RKO (cell line): ENCODE results near the gene ACOT4.
"Not testable (repeated sequence)": the region's sequence is repeated elsewhere in the genome, so short reads cannot be mapped to it uniquely, and the experiment has no call there.

Source experiments
- DNase-seq: peaks from one replicate; pipeline ENCODE4 v3.0.0-alpha.2; 2016; ENCODE audit warnings: low spot score

The ACOT4 gene

DNA sequence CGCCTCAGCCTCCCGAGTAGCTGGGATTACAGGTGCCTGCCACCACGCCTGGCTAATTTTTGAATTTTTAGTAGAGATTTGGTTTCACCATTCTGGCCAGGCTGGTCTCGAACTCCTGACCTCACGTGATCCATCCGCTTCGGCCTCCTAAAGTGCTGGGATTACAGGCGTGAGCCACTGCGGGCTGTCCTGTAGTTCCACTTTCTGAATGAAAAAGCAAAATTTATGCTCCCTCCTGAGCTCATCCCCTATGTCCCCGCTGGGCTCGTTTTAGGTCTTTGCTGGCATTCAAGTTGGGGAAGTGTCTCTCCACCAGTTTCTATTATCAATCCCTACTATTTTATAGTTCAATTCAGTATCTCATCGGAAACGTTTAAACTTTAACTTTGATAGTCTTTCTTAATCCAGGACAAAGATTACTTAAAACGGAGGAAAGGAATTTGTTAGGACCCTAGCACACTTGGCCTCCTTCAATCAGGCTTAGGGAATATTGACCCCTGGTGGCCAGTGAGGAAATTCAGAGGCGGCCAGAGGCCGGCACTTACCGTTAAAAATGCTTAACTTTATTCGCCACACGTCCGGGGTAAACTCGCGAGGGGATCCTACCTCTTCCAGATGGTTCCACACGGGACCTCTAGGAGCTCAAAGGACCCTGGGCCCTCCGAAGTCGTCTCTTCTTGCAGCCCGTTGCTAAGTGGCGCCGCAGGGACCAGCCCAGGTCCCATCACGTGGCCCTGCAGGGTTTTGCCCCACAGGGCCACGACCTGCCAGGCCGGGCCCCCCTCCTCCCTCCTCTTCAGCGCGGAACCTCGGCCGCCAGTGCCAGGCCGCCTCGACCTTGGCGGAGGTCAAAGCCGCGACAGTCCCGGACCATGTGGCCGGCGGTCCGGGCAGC lies 41.7 kb downstream of the ACOT4 start:
- peak; percentile 78 for DNase-seq

DNA sequence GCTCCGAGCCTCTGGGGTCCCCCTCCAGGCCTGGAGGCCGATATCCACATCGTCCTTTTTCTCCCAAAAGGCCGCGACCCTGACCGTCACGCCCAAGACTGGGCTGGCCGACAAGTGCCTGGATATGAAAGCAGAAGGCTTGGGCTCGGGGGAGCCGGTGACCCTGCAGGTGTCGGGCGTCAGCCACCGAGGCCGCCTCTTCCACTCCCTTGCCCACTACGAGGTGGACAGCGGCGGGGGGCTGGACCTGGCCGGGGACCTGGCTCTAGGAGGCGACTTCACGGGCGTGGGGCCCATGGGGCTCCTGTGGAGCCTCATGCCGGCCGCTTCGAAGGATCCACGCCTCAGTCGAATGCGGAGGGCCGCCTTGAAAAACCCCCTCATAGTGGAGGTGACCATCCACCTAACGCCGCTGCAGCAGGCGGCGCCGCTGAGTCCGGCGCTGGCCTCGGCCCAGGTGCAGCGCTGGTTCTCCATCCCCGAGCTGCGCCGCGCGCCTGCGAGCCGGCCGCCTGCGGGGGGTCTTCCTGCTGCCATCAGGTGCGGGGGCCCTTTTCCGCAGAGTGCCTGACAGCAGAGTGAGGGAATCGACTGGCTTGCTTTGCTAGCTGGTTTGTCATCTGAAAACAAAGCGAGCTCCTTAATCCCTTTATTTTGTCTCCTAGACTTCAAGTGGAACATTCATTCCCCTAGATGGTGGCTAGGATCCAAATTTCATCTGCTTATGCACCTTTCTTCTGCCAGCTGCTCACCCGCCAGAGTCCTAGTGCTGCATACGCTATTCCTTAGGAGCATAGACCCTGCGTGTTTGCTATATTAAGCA lies 42.5 kb downstream of the ACOT4 start:
- DNase-seq = no peak

DNA sequence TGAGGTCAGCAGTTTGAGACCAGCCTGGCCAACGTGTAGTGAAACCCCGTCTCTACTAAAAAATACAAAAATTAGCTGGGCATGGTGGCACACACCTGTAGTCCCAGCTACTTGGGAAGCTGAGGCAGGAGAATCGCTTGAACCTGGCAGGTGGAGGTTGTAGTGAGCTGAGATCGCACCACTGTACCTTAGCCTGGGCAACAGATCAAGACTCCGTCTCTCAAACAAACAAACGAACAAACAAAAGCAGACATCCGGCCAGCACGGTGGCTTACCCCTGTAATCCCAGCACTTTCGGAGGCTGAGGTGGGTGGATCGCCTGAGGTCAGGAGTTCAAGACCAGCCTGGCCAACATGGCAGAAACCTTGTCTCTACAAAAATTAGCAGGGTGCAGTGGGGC lies 44.7 kb downstream of the ACOT4 start:
- DNase-seq = not testable (repeated sequence)

DNA sequence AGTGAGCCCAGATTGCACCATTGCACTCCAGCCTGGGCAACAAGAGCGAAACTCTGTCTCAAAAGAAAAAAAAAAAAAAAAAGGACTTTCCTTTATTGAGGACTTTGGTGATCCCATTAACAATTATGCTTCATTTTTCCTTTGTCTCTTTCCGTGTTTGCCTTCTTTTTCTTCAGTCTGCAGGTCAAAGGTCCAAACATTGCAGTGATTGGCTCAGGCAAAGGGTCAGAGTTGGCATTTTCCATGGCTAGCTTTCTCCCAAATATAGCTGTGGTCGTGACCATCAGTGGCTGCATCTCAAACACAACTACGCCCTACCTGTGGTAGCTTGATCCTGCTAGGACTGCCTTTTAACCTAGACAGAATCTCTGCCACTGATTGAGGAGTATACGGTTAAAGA lies 46.2 kb downstream of the ACOT4 start:
- no peak for DNase-seq

DNA sequence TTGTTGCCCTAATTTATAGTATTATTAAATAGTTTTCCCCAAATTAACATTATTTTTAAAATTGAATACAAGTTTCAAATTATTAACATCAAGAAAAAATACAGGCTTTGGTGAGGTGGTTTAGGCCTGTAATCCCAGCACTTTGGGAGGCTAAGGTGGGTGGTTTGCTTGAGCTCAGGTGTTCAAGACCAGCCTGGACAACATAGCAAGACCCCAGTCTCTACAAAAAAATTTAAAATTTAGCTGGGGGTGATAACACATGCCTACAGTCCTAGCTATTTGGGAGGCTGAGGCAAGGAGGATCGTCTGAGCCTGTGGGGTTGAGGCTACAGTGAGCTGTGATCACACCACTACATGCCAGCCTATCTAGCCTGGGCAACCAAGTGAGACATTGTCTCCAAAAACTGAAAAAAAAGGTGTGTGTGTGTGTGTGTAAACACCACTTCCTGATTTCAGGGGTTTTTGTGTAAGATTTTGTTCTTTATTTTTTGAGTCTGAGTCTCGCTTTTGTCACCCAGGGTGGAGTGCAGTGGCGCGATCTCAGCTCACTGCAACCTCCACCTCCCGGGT lies 49.2 kb downstream of the ACOT4 start:
- no peak for DNase-seq

DNA sequence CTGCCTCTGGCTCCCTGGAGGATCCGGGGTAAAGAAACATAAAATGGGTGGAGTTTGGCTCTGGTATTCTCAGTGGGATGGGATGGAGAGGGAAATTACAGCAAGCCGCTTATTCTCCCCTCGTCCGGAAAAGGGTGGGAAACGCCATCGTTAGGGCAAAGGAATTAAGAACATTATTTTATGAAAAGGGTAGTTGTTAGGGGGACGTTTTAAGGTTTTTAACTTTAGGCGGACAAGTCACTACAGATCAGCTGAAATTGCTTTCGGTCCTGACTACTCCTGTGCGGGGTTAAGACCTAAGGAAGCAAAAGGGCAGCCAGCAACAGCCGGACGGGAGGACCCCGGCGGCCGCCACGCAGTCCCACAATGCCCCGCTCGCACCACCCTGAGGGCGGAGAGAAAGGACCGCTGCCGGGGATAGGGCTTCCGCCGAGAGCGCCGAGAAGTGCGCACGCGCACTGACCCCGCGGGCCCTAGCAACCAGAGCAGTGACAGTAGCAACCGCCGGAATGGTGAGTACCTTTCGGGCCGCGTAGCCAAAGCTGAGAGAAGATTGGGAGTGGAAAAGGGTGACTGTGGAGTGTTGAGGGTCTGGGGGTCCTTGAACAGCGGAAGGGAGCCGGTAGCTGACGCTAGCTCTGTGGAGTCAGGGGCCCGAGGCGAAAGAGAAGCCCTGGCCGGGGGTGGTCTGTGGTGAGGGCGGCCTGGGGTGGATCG lies 53.0 kb downstream of the ACOT4 start, which contains the start of gene DNAL1:
TSS of gene DNAL1 (plus strand) at position 456 of the 717 bp plus-strand sequence. CDS start at position 510, 54 bp downstream.
- peak; percentile 93 for DNase-seq

DNA sequence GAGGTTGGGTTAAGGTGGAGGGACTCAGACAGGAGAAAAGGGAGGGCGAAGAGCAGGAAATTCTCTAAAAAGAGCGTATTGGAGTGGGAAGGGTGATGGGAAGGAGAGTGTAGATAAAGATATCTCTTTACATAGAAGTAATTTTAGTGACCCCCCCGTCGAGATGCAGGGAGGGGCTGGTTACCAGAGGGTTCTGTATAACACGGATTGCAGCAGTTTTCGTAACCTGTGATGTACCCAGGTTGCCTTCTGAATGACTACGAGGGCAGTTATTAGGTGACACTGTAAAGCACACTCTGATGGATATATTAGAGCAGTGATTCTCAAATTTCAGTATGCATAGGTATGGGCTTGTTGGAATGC lies 53.6 kb downstream of the ACOT4 start:
- DNase-seq = no peak
